HG02571 (cell line): Measurements from ENCODE around the gene COL8A1.

Experiments used
- ATAC-seq: cut with Tn5 transposase; IDR thresholded peaks from one replicate; pipeline ENCODE4 v1.9.1; 2021; ENCODE audit warnings: mild to moderate bottlenecking, moderate library complexity; ENCODE audit not compliant: unreplicated experiment

Gene COL8A1

GRCh38 chr3:99637368-99638111 lies 854 bp upstream of the COL8A1 start:
- ATAC-seq: no peak

DNA sequence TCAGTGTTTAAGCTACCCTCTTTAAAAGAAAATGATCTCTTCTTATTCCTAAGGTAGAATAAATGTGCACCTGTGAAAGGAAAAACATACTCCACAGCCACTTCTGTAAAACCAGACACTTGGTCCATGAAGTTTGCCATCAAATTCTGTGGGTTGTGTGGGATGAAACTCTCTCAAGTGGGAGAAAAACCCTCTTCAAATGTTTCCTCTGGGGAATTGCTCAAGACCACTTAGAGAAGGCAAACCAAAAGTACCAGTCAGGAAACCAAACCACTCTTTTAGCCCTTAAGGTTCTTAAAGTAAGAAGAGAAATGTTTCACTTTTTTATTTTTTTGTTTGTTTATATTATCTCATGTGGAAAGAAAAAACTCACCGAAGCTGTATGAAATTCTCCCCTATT lies 1.2 kb downstream of the COL8A1 start:
- no peak for ATAC-seq

DNA sequence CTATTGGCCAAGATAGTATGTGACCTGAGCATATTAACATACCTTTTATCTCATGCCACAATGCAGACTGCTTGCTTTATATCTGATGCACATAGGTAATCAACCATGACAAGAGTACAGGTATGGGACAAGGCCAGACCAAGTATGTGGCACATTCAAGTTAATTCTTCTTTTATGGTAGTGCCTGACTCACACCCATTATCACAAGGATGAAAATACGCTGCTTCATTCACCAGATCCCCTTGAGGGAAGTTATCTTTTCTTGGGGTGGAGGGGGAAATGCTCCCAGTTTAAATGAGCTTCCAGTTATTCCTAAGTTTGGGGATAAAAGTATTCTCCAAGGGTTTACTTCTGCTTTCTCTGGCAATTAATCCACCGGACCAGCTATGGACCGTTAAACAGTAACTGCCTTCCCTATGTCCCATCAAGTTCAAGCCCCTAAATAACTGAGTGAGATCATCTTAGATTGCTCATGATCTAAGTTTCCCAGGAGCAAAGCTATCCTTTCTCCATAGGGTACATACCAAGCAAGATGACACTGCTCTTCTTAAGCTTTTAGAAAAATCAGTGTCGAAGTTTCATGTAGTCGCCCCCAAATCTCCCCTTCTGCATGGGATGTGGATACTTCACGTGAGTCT lies 1.9 kb downstream of the COL8A1 start:
- ATAC-seq: no peak

GRCh38 chr3:99641480-99641879 lies 3.1 kb downstream of the COL8A1 start:
- ATAC-seq: no peak

DNA sequence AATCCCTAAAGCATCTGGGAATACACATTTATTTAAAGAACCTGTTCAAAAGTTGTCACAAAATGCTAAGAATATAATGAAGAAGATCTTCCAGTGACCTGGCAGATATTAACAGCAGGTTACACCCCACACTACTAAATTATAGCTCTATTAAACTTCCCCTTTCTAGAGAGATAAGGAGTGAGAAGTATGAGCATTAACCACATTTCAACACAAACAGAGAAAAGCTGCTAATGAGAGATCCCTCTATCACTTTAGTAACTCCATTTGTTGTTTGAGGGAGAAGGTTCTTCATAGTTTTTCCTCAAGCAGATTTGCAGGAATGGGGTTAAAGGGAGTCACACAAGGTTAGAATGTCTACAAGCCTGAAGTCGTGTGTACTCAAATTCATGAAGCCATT lies 3.6 kb downstream of the COL8A1 start:
- ATAC-seq: no peak

DNA sequence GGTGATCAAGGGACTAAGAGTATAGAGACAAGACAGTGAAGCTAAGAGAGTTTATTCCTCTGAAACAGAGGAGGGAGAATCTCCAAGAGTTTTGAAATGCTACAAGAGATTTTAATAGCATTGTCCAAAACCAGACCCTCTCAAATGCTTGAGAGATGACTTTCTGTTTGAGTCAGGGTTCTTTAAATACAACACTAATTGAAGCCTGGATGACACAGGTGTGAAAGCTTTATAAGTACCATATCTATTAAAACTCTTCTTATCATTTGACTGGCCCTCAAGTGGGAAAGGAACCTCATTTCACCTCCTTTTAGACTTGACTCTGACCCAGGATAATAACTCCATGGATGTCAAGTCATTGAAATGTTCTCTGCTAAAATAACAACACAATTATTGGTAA lies 5.6 kb downstream of the COL8A1 start:
- ATAC-seq: no peak

DNA sequence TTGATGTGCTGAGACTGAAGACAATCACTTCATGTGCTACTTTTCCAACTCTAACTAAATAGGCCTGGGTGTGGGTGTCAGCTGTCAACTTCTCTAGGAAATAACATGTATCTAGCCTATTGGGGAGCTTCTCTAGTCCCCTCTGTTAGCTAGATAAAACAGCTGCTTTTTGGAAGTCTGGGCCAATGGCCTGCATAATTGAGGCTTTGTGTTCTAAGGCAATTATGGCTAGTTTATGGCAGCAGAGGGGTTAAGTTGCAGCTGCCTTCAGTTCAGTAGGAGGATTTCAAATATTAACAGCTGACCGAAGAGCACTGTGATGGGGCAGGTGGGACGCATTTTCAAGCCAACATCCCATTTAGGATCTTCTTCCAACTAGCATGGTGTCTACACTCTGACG lies 6.4 kb downstream of the COL8A1 start:
- ATAC-seq: no peak

- no peak for ATAC-seq
These were observed 7.1 kb downstream of the COL8A1 start for GRCh38 chr3:99645277-99646106.

- no peak for ATAC-seq
These were observed 7.7 kb downstream of the COL8A1 start for GRCh38 chr3:99646107-99646435.

DNA sequence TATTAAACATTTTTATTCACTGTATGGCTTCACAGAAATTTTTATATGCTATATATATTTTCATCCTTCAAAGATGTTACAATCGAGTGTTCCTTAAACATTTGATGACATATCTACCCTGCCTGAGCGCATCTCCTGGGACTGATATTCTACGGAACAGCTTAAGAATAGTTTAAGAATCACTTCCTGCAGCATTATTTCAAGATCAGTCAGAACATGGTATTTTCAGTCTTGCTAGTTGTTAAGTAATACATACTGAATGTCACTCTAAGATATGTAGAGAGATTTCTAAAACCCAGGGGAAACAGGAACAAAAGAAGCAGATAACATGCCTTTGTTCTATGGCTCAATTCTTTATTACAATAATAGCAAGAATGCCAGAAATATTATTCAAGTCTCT lies 8.7 kb downstream of the COL8A1 start:
- no peak for ATAC-seq

DNA sequence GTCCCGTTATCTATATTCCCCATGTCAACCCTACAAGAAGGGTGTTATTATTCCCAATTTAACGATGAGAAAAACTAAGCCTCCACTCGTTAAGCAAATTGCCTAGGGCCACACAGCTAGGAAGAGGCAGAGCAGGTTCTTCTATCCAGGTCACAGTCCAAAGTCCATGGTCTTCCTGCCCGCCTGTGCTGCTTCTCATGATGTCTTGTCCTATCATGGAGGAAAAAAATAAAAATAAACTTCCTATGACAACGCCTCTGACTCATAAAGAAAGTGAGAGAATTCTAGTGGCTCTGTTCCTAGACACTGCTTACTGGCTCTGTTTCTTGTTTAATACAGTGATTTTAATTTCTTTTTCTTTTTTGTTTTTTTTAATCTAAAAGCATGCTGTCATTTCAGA lies 9.7 kb downstream of the COL8A1 start:
- ATAC-seq: no peak

DNA sequence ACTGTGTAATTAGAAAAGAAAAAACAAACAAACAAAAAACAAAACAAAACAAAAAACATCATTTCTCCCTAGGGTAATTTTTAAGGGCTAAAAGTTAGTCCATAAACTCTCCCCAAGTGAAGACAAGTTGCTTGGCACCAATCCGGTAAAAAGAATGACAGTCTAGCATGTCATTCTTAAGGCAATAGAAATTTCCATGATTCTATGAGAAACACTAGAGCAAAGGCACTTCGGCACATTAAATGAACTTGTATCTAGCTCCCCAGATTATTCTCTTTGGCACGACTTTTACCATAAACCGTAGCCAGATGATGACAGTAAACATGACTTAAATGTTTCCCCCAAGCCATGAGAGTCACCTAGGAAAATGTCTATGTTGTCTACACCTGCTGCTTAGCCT lies 10.1 kb downstream of the COL8A1 start:
- ATAC-seq: no peak

- no peak for ATAC-seq
These were observed 13.1 kb downstream of the COL8A1 start for GRCh38 chr3:99651531-99651930.

- no peak for ATAC-seq
These were observed 18.2 kb downstream of the COL8A1 start for GRCh38 chr3:99656624-99657023.

DNA sequence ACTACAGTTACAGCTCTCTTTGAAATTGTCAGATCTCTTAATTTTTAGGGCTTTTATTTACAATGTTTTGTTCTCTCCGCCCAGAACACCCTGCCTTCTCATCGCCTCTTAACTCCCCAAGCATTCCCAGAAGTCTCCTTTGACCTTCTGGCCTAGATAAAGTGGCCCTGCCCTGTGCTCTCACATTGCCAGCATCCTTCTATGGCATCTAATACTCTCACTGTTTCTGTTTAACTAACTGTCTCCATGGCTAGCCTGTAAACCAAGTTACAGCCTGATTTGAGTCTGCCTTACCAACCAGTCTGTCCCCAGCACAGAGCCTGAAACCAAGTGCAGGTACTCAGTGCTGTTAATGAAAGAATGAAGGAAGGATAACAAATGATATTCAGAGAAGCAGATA lies 19.9 kb downstream of the COL8A1 start:
- no peak for ATAC-seq

GRCh38 chr3:99659032-99659431 lies 20.6 kb downstream of the COL8A1 start:
- no peak for ATAC-seq

DNA sequence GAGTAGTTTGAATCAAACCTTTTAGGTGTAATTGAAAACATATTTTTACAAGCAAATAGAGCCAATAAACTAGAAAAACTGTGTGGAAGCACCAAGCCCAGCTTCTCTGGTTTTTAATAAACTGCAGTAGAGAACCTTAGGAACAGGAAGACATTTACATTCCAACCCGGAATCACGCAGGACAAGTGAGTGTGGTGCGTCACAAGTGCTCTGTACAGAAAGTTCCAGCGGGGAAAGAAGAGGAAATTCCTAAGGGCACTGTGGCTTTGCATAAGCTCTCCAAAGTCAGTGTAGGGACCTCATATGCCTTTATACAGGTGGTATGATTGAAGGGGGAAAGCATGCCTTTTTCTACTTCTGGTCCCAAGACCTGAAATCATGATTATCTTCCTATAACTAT lies 21.6 kb downstream of the COL8A1 start:
- no peak for ATAC-seq

- ATAC-seq: no peak
These were observed 24.6 kb downstream of the COL8A1 start for GRCh38 chr3:99662838-99663570.

GRCh38 chr3:99663977-99664376 lies 25.6 kb downstream of the COL8A1 start:
- no peak for ATAC-seq

DNA sequence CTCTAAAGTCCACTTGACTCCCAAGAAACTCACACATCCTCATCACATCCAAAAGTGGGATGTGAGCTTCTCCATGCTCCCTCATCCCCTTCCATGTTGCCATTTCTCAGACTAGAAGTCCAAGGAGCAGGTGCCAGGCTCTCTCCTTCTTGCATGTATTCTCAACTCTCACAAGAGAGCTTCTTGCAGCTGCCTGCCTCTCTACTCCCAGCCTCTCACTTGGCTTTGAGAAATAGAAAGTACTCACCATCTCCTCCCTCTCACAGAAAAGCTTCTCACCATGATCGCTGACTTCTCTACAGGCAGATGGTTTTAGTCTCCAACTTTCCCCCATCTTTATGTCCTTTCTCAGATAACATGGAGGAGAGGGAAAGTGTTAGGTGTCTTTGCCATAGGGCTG lies 26.6 kb downstream of the COL8A1 start:
- no peak for ATAC-seq

DNA sequence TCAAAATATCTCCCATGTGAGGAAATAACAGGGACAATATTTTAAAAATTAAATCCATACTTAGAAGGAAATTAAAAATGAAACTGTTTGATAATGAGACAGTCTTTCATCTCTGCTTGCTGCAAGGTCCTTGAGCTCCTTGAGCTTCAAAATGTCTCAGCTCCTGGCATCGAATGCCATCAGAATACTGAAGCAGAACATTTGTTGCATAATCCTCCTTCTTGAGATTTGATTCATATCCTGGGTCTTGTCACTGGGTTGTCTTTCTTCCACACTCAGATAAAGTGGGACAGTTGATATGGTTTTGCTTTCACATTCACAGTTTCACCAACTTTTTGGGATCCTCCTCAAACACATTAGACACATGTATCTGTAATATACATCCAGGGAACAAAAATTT lies 27.8 kb downstream of the COL8A1 start:
- ATAC-seq: no peak
